NCI-H2171 (cell line): ENCODE data around the gene SULF2.

Experiments used
- DNase-seq: peaks from one replicate; lab custom pipeline; 2025; lab: John Stamatoyannopoulos, UW

Gene SULF2

GRCh38 chr20:47737923-47738322 is 47.4 kb downstream of the SULF2 start:
- no peak for DNase-seq

- DNase-seq = no peak
These were observed 48.6 kb downstream of the SULF2 start for GRCh38 chr20:47736570-47737152.

- no peak for DNase-seq
These were observed 49.6 kb downstream of the SULF2 start for GRCh38 chr20:47735412-47736400.

- no peak for DNase-seq
These were observed 50.4 kb downstream of the SULF2 start for GRCh38 chr20:47734870-47735269.

GRCh38 chr20:47733892-47734291 is 51.4 kb downstream of the SULF2 start:
- DNase-seq = no peak

GRCh38 chr20:47730744-47731143 is 54.5 kb downstream of the SULF2 start:
- peak; percentile 86 for DNase-seq

GRCh38 chr20:47729472-47729871 is 55.8 kb downstream of the SULF2 start:
- no peak for DNase-seq

GRCh38 chr20:47727909-47728361 is 57.3 kb downstream of the SULF2 start:
- DNase-seq = no peak

GRCh38 chr20:47727170-47727880 is 58.0 kb downstream of the SULF2 start:
- DNase-seq = no peak

GRCh38 chr20:47726632-47727031 is 58.6 kb downstream of the SULF2 start:
- no peak for DNase-seq

- peak; percentile 53 for DNase-seq
These were observed 59.9 kb downstream of the SULF2 start for GRCh38 chr20:47725248-47725973.

- no peak for DNase-seq
These were observed 60.4 kb downstream of the SULF2 start for GRCh38 chr20:47724910-47725247.

- no peak for DNase-seq
These were observed 60.9 kb downstream of the SULF2 start for GRCh38 chr20:47724396-47724795.

GRCh38 chr20:47723322-47723721 is 62.0 kb downstream of the SULF2 start:
- DNase-seq = no peak

GRCh38 chr20:47720636-47721427 is 64.4 kb downstream of the SULF2 start:
- DNase-seq = no peak

GRCh38 chr20:47719625-47720024 is 65.7 kb downstream of the SULF2 start:
- no peak for DNase-seq

GRCh38 chr20:47719211-47719610 is 66.1 kb downstream of the SULF2 start:
- no peak for DNase-seq

GRCh38 chr20:47718398-47718797 is 66.9 kb downstream of the SULF2 start:
- DNase-seq = no peak

- DNase-seq = no peak
These were observed 67.9 kb downstream of the SULF2 start for GRCh38 chr20:47717421-47717820.

GRCh38 chr20:47713878-47714450 is 71.3 kb downstream of the SULF2 start:
- DNase-seq = no peak

- DNase-seq = no peak
These were observed 72.1 kb downstream of the SULF2 start for GRCh38 chr20:47713163-47713562.
